ENCODE results near the gene XRN1.

- no peak for TF ChIP-seq CTCF (IDR thresholded peaks at IDR 0.05; ENCODE audit: low read depth, low read length)
- no peak for TF ChIP-seq MAX (IDR thresholded peaks at IDR 0.05; ENCODE audit: low read depth, low read length)
- no peak for TF ChIP-seq POLR2A (IDR thresholded peaks at IDR 0.05; ENCODE audit: extremely low read depth, insufficient read length)
- TF ChIP-seq MYC (IDR thresholded peaks at IDR 0.05; ENCODE audit: low read depth, low read length): no peak
These were observed 171.1 kb downstream of the XRN1 start for GRCh38 chr3:142276781-142277180.
